NCI-H2196 treated with DMSO at 0.1 percent for 48 hours (cell line): ENCODE measurements around the gene NR2C2.
"Not testable (repeated sequence)": the region's sequence is repeated elsewhere in the genome, so short reads cannot be mapped to it uniquely, and the experiment has no call there.

Source experiments
- DNase-seq: peaks from one replicate; lab custom pipeline; 2025; ENCODE audit not compliant: unreplicated experiment; lab: John Stamatoyannopoulos, UW

The NR2C2 gene

GRCh38 chr3:14957153-14957552 is 9.8 kb downstream of the NR2C2 start:
- no peak for DNase-seq

- DNase-seq, result no peak
Measured at GRCh38 chr3:14957925-14958324, 10.5 kb downstream of the NR2C2 start.

DNA sequence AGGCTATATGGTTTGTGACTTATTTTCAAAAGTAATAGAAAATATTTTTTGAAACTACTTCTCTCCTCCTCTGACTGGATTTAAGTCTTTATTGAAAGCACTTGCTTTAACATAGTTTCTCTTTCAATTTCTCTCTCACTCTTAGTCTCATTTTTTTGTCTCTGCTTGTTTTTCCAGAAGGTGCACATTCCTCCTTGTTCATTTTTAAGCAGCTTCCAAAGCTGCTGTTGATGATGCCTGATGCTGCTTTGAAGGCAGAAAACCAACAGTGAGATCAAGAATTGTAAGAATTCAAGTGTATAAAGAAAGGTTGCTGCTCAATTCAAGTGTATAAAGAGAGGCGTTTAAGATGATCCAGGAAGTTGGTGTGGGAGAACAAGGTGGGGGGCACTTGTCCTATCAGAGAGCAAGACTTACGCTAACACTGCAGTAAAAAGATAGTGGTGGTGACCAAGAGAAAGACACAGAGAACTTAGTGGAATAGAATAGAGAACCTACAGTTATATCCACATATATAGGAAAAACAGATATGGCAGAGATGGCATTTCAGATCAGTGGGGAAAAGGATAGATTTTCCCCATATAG is 12.1 kb downstream of the NR2C2 start:
- no peak for DNase-seq

- DNase-seq, result no peak
Measured at GRCh38 chr3:14962762-14963161, 15.4 kb downstream of the NR2C2 start.

DNA sequence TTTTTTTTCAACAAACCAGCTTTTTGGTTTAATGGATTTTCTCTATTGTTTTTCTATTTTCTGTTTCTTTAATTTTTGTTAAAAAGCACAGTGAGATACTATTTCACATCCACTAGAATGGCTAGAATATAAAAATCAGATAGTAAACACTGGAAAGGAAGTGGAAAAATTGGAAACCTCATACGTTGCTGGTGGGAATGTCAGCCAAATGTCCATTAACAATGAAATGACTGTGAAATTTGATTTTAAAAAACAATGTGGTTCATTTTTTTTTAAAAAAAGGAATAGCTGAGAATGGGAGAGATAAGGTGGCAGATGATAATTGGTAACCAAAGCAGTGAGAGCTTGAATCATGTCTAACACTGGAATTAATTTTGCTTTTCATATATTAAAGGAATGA is 19.9 kb downstream of the NR2C2 start:
- no peak for DNase-seq

DNA sequence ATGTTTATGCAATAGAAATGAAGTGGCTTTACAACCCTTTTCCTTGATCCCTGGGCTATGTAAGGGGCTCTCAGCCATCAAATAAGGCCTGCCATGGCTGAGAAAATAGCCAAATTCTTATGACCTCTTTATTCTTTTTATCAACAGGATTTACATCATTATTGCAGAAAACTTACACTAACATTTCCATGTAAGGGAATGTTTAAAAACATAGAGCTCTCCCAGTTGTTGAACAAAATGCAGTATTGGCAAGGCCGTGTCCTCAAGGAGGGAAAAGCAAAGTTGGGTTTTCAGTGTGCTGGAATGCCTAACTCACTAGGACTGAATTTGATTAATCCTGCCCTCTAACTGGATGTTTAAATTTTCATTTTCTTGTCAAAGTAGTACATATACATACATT is 22.3 kb downstream of the NR2C2 start:
- DNase-seq, result no peak

DNA sequence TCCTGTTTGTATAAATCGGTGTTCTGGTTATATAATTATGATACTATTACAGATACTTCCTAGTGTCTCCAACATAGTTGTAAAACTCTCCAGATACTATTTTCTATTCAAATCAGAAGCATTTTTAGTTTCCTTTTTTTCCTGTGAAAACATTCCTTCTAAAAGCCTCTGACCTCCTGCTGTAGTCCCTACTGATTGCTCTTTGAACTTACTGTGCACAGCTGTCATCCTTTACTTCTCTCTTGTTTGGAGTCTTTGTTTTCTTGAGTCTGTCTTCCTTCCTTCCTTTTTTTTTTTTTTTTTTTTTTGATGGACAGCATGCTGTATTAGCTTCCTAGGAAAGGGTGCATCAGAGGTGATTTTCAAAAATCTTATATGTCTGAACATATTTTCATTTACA is 28.9 kb downstream of the NR2C2 start:
- DNase-seq, result no peak

DNA sequence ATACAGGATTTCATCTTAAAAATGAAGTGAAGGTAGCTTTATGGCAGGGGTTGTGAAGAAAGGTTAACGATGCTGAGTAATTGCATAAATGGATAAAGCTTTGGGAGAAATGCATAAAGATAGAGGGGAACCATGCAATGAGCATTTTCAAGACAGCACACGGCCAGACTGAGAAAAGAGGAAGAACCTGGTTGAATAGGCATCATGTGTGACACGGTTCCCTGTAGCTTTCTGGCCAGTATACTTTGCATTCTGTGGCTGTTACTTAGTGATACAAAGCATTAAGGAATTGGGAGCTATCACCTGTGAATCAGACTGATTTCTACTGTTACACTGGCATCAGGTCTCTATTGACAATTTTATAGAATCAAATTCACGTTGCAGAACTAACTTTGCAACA is 33.3 kb downstream of the NR2C2 start:
- no peak for DNase-seq

- no peak for DNase-seq
Measured at GRCh38 chr3:14984581-14985113, 37.3 kb downstream of the NR2C2 start.

DNA sequence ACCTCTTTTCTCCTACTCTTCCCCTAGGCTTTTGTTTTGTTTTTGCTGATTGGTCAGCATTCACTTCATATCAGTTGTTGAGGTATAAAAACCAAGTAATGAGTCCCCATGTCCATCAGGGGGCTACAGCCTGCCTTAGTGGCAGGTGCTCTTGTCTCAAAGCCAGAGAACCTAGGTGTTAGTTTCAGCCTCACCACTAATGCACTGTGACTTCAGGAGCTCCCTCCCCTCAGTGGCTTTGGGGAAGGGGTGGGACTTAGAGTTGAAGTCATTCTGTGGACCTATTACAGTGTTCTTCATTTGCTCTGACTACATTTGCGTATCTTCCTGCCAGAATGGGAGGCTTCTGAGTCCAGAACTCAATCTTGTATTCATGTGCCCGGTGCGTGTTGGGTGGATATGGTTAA is 41.6 kb downstream of the NR2C2 start:
- DNase-seq, result no peak

DNA sequence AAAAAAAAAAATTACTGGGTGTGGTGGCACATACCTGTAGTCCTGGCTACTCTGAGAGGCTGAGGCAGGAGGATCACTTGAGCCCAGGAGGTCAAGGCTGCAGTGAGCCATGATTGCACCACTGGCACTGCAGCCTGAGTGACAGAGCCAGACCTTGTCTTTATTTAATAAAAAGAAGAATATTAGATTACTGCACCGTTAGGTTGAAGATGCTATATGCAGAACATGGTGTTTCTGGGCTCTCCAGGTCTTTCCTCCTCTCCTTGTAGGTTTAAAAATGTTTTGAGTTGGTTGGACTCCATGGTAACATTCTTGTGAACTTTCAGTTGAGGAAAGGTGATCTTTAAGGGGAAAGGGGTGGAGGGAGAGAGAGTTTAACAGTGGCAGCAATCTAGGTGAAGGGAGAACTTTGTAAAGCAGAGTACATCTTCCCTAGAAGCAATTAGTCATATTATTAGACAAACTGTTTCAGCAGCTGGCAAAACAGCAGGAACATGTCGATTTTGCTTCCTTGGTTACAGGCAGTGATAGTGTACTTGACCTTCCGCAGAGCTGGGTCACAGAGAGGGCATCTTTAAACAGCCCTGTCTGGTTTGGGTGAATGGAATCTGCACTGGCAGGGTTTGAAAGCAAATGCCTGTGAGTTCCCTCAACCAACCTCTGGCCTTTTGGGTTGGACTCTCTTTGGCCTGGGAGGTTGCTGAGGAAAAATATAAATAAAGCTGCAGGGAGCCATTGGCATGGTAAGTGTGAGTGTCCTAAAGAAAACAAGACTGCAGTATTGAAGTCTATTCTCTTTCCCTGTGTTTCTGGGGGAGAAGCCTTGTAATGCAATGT is 42.8 kb downstream of the NR2C2 start:
- DNase-seq, result peak; percentile 9

GRCh38 chr3:14990780-14991148 is 43.4 kb downstream of the NR2C2 start:
- DNase-seq, result no peak

DNA sequence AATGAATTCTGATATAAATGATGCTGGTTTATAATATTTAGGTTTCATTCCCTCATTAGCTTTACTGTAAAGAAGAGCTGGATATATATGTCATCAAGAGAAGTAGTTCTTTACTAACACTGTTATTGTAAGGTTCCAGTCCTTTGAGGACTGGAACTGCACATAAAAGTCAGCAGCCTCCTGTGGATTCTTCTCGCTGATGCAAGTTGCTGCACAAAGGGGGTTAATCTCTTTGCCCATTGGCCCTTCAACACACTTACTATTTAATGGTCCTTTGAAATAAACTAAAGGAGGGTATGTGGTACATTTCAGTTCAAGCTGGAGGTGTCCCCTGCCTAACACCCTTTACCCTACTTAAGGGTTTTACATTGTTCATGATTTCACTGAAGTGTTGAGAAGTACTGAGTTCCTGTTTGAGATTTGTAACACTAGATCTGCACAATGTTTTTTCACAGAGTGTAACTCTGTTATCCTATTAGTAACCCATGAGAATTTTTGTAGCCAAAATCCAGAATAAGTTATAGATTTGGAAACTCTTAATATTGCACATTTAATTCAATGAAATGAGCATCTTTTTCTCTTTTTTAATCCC is 43.9 kb downstream of the NR2C2 start:
- no peak for DNase-seq

- no peak for DNase-seq
Measured at GRCh38 chr3:14991818-14992612, 44.6 kb downstream of the NR2C2 start.

GRCh38 chr3:14997941-14998340 is 50.6 kb downstream of the NR2C2 start:
- DNase-seq, result no peak

DNA sequence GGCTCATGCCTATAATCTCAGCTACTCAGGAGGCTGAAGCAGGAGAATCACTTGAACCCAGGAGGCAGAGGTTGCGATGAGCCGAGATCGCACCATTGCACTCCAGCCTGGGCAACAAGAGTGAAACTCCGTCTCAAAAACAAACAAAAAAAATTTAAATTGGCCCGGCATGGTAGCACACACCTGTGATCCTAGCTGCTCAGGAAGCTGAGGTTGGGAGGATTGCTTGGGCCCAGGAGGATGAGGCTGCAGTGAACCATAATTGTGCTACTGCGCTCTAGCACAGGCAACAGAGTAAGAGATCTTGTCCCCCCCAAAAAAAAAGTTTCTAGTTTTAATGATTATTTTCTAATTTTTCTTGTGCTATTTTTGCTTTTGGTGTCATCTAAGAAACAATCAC is 51.8 kb downstream of the NR2C2 start:
- not testable (repeated sequence) for DNase-seq

DNA sequence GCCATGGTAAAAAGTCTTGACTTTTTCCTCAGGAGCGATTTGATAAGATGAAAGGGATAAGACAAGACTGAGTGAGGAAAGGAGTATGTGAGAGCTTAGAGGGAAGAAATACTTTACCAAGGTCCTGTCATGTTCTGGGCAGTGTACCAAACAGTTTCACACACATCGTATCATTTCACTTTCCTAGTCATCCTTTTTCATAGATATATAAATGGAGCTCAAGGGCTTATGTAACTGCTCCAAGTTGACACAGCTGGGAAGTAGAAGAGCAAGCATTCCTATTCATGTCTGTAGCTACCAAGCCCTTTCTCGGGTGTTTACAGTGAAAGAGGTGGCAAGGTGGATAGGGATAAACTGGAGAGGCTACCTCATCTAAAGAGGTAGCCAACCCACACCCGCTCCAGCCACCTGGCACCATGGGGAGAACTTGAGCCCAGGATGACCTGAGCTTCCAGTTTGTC is 60.3 kb downstream of the NR2C2 start:
- peak; percentile 72 for DNase-seq

- no peak for DNase-seq
Measured at GRCh38 chr3:15009167-15009566, 61.8 kb downstream of the NR2C2 start.

DNA sequence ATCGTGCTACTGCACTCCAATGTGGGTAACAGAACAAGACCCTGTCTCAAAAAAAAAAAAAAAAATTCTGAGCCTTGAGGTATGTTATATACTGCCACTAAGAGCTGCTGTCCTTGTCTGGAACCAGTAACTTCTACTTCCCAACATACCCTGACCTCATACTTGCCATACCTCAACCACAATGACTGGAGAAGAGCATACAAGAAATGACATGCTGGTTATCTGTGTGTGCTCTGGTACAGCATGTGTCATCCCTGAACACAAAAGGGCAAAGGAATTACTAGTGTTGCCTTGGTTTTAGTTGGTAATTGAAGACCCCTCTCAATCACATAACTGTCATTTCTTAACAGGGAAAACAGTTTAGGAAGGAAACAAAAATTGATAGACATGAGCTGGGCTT is 63.3 kb downstream of the NR2C2 start:
- no peak for DNase-seq

DNA sequence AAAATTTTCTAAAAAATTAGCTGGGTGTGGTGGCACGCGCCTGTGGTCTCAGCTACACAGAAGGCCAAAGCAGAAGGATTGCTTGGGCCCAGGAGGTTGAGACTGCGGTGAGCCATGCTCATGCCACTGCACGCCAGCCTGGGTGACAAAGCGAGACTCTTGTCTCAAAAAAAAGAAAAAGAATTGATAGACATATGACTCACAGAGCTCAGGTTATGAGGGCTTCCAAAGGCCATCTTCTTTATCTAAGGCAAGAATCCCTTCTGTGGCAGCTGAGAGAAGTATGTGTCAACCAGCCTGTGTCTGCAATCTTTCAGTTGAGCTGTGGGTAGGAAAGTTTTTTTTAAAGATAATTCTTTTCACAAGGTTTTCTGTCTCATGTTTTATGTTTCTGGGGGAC is 63.8 kb downstream of the NR2C2 start:
- no peak for DNase-seq

- no peak for DNase-seq
Measured at GRCh38 chr3:15014606-15015328, 67.4 kb downstream of the NR2C2 start.
